Neural cell (in vitro differentiated cells): ENCODE measurements around the gene BNIP2. TPM values are rescaled to one million over a fixed set of nuclear protein-coding genes. Genes with fewer than 3 reads are reported as not detected.

Experiments used
- H2AFZ ChIP-seq: fragments of 200-600, 300-800 bp; sonication (generic), shearing (Covaris generic); 2 replicates; pipeline ENCODE4 v1.6.0; 2014; ENCODE audit warnings: low read depth, mild to moderate bottlenecking, antibody characterized with exemption, low read length, moderate library complexity
- H3F3A ChIP-seq: fragments of 200-600 bp; shearing (Covaris generic); 2 replicates; pipeline ENCODE4 v1.6.1; 2016; ENCODE audit warnings: mild to moderate bottlenecking, moderate library complexity, mixed read lengths, antibody characterized with exemption, low read length; ENCODE audit not compliant: insufficient read depth, poor library complexity, severe bottlenecking
- H3K27ac ChIP-seq: fragments of 200-600, 300-800 bp; sonication (generic), shearing (Covaris generic); 2 replicates; pipeline ENCODE4 v1.5.1; 2014; ENCODE audit warnings: mild to moderate bottlenecking, low read length, moderate library complexity
- H3K27me3 ChIP-seq: fragments of 300-800, 200-600 bp; sonication (generic), shearing (Covaris generic); 2 replicates; pipeline ENCODE4 v1.6.0; 2014; ENCODE audit warnings: mild to moderate bottlenecking, low read depth, low read length, moderate library complexity; ENCODE audit not compliant: insufficient read depth
- H3K36me3 ChIP-seq: fragments of 300-800, 200-600 bp; sonication (generic), shearing (Covaris generic); 2 replicates; pipeline ENCODE4 v1.5.1; 2014; ENCODE audit warnings: mild to moderate bottlenecking, antibody characterized with exemption, low read length, moderate library complexity; ENCODE audit not compliant: insufficient read depth
- H3K4me2 ChIP-seq: fragments of 300-800, 200-600 bp; sonication (generic), shearing (Covaris generic); 2 replicates; pipeline ENCODE4 v1.6.0; 2014; ENCODE audit warnings: mild to moderate bottlenecking, low read length
- H3K4me3 ChIP-seq: fragments of 300-800, 200-600 bp; sonication (generic), shearing (Covaris generic); 2 replicates; pipeline ENCODE4 v1.5.1; 2014; ENCODE audit warnings: mild to moderate bottlenecking, low read length, moderate library complexity
- H3K79me2 ChIP-seq: fragments of 200-600 bp; shearing (Covaris generic); replicated peaks from 2 replicates; pipeline ENCODE4 v1.6.0; 2014; ENCODE audit warnings: mild to moderate bottlenecking, low read length, moderate library complexity; ENCODE audit not compliant: insufficient read depth
- H3K9ac ChIP-seq: fragments of 300-800, 200-600 bp; sonication (generic), shearing (Covaris generic); 2 replicates; pipeline ENCODE4 v1.6.1; 2016; ENCODE audit warnings: mild to moderate bottlenecking, low read length, mixed read lengths
- H3K9me2 ChIP-seq: fragments of 200-600 bp; shearing (Covaris generic); 2 replicates; pipeline ENCODE4 v1.6.1; 2016; ENCODE audit warnings: mild to moderate bottlenecking, low read length, mixed read lengths; ENCODE audit not compliant: insufficient read depth
- H3K9me3 ChIP-seq: fragments of 200-600, 300-800 bp; sonication (generic), shearing (Covaris generic); 2 replicates; pipeline ENCODE4 v1.6.1; 2016; ENCODE audit warnings: mild to moderate bottlenecking, mixed run types, low read length, moderate library complexity, mixed read lengths
- H4K20me1 ChIP-seq: fragments of 200-600 bp; shearing (Covaris generic); 2 replicates; pipeline ENCODE4 v1.6.1; 2016; ENCODE audit warnings: mild to moderate bottlenecking, mixed run types; ENCODE audit not compliant: insufficient read depth
- CTCF ChIP-seq: fragments of 450-650 bp; IDR thresholded peaks from 2 replicates; pipeline ENCODE4 v1.5.1; 2014; ENCODE audit warnings: antibody characterized with exemption, mild to moderate bottlenecking, moderate library complexity; ENCODE audit not compliant: poor library complexity, severe bottlenecking
- EP300 ChIP-seq: fragments of 450-650 bp; conservative IDR thresholded peaks from 2 replicates; pipeline ENCODE4 v1.6.1; 2014; ENCODE audit warnings: antibody characterized with exemption, mild to moderate bottlenecking, moderate library complexity; ENCODE audit not compliant: poor library complexity, severe bottlenecking
- EZH2 ChIP-seq: fragments of 200-600, 300-800 bp; shearing (Covaris generic), sonication (generic); IDR thresholded peaks from 2 replicates; pipeline ENCODE4 v1.6.1; 2014; ENCODE audit warnings: antibody characterized with exemption, low read length, borderline replicate concordance, mild to moderate bottlenecking; ENCODE audit not compliant: insufficient read depth, poor library complexity, severe bottlenecking
- MXI1 ChIP-seq: fragments of 450-650 bp; conservative IDR thresholded peaks from 2 replicates; pipeline ENCODE4 v1.6.1; 2014; ENCODE audit warnings: antibody characterized with exemption, mild to moderate bottlenecking; ENCODE audit not compliant: poor library complexity, severe bottlenecking
- POLR2AphosphoS5 ChIP-seq: IDR thresholded peaks from 2 replicates; pipeline ENCODE4 v1.6.1; 2012
- RAD21 ChIP-seq: fragments of 450-650 bp; conservative IDR thresholded peaks from 2 replicates; pipeline ENCODE4 v1.6.1; 2014; ENCODE audit warnings: antibody characterized with exemption, mild to moderate bottlenecking, moderate library complexity
- SMC3 ChIP-seq: fragments of 450-650 bp; conservative IDR thresholded peaks from 2 replicates; pipeline ENCODE4 v1.6.1; 2014; ENCODE audit warnings: antibody characterized with exemption, mild to moderate bottlenecking, moderate library complexity; ENCODE audit not compliant: poor library complexity
- TAF1 ChIP-seq: IDR thresholded peaks from 2 replicates; pipeline ENCODE4 v1.6.1; 2012; ENCODE audit warnings: low read depth
- polyA plus RNA-seq: library from polyadenylated mRNA; depleted of rRNA; stranded (reverse); fragments of >200 nt; gene quantifications from 2 replicates; pipeline ENCODE4 v1.2.3, GENCODE V29; 2014
- TF ChIP-seq, protein P1 (sequence below): IDR thresholded peaks from 2 replicates; pipeline ENCODE4 v1.6.1; 2012; ENCODE audit warnings: borderline replicate concordance

BNIP2 gene
- polyA plus RNA-seq, 1 donor from 2014 or later: 142 TPM

- TF ChIP-seq MXI1 (no peak), EZH2 (no peak), EP300 (no peak), CTCF (no peak), SMC3 (no peak), TAF1 (no peak), RAD21 (no peak), POLR2AphosphoS5 (no peak)
- TF ChIP-seq, protein P1, sequence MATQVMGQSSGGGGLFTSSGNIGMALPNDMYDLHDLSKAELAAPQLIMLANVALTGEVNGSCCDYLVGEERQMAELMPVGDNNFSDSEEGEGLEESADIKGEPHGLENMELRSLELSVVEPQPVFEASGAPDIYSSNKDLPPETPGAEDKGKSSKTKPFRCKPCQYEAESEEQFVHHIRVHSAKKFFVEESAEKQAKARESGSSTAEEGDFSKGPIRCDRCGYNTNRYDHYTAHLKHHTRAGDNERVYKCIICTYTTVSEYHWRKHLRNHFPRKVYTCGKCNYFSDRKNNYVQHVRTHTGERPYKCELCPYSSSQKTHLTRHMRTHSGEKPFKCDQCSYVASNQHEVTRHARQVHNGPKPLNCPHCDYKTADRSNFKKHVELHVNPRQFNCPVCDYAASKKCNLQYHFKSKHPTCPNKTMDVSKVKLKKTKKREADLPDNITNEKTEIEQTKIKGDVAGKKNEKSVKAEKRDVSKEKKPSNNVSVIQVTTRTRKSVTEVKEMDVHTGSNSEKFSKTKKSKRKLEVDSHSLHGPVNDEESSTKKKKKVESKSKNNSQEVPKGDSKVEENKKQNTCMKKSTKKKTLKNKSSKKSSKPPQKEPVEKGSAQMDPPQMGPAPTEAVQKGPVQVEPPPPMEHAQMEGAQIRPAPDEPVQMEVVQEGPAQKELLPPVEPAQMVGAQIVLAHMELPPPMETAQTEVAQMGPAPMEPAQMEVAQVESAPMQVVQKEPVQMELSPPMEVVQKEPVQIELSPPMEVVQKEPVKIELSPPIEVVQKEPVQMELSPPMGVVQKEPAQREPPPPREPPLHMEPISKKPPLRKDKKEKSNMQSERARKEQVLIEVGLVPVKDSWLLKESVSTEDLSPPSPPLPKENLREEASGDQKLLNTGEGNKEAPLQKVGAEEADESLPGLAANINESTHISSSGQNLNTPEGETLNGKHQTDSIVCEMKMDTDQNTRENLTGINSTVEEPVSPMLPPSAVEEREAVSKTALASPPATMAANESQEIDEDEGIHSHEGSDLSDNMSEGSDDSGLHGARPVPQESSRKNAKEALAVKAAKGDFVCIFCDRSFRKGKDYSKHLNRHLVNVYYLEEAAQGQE: no peak
- no peak overlapping the region for H3K9ac ChIP-seq
- H3K9me3 ChIP-seq: no peaks in the 10 kb centered on the region
- no peaks in the 10 kb centered on the region for H3K27me3 ChIP-seq
- H2AFZ ChIP-seq: no peak overlapping the region
- H3K79me2 ChIP-seq: no peaks in the 10 kb centered on the region
- no peak overlapping the region for H3K4me3 ChIP-seq
- H3K4me2 ChIP-seq: no peak overlapping the region
- no peaks in the 10 kb centered on the region for H3F3A ChIP-seq
- no peaks in the 10 kb centered on the region for H4K20me1 ChIP-seq
- H3K27ac ChIP-seq: no peak overlapping the region
- no peaks in the 10 kb centered on the region for H3K9me2 ChIP-seq
- no peaks in the 10 kb centered on the region for H3K36me3 ChIP-seq
These were observed 34.7 kb upstream of the BNIP2 start for GRCh38 chr15:59723687-59724346.

GRCh38 chr15:59722476-59722875 is 33.4 kb upstream of the BNIP2 start:
- Histone ChIP-seq H3K27me3 (no peaks in the 10 kb centered on the region), H3K9me2 (no peaks in the 10 kb centered on the region), H3K27ac (no peak overlapping the region), H4K20me1 (no peaks in the 10 kb centered on the region), H3K9ac (no peak overlapping the region), H3K9me3 (no peaks in the 10 kb centered on the region), H3K79me2 (no peaks in the 10 kb centered on the region), H3K4me2 (no peak overlapping the region), H3K4me3 (no peak overlapping the region), H3K36me3 (no peaks in the 10 kb centered on the region), H3F3A (no peaks in the 10 kb centered on the region), H2AFZ (no peak overlapping the region)
- no peak for TF ChIP-seq POLR2AphosphoS5
- TF ChIP-seq, protein P1: no peak
- no peak for TF ChIP-seq RAD21
- TF ChIP-seq SMC3: no peak
- TF ChIP-seq CTCF: no peak
- TF ChIP-seq MXI1: no peak
- no peak for TF ChIP-seq TAF1
- no peak for TF ChIP-seq EZH2
- TF ChIP-seq EP300: no peak
